Spleen (tissue), 11 donors: ENCODE results near the gene NR1I2. TPM values are rescaled to one million over a fixed set of nuclear protein-coding genes. Genes with fewer than 3 reads are reported as not detected.

Source experiments
- DNase-seq: peaks from one replicate; pipeline ENCODE4 v3.0.0-alpha.2; 2020
- H3K27ac ChIP-seq, 8 donors: fragments of 200-600 bp; sonication (generic) in 7 of 8; 1 replicate in 4 of 8; 2 replicates in 4 of 8; pipeline versions ENCODE4 v1.5.0 to v1.8.0; 2016 to 2021; ENCODE audit warnings: inconsistent platforms in 4 of 8, mild to moderate bottlenecking in 4 of 8, moderate library complexity in 1 of 8
- H3K27me3 ChIP-seq, 7 donors: fragments of 200-600 bp; sonication (generic) in 6 of 7; replicated peaks in 1 of 7; 1 replicate in 4 of 7; 2 replicates in 3 of 7; pipeline versions ENCODE4 v1.5.0 to v1.8.0; 2016 to 2021; ENCODE audit warnings: inconsistent platforms in 3 of 7, mild to moderate bottlenecking in 1 of 7
- H3K36me3 ChIP-seq, 6 donors: fragments of 200-600 bp; sonication (generic) in 5 of 6; 1 replicate in 4 of 6; 2 replicates in 2 of 6; pipeline versions ENCODE4 v1.5.0 to v1.8.0; 2016 to 2021; ENCODE audit warnings: inconsistent platforms in 2 of 6
- H3K4me1 ChIP-seq, 6 donors: fragments of 200-600 bp; sonication (generic) in 5 of 6; 1 replicate in 3 of 6; 2 replicates in 3 of 6; pipeline versions ENCODE4 v1.5.0 to v1.8.0; 2016 to 2021; ENCODE audit warnings: inconsistent platforms in 3 of 6
- H3K4me3 ChIP-seq, 8 donors: fragments of 200-600 bp; sonication (generic) in 7 of 8; 1 replicate in 4 of 8; 2 replicates in 4 of 8; pipeline versions ENCODE4 v1.5.0 to v1.8.0; 2016 to 2021; ENCODE audit warnings: inconsistent platforms in 4 of 8, mild to moderate bottlenecking in 4 of 8, moderate library complexity in 2 of 8
- H3K9me3 ChIP-seq, 8 donors: fragments of 200-600 bp; sonication (generic) in 7 of 8; 1 replicate in 4 of 8; 2 replicates in 4 of 8; pipeline versions ENCODE4 v1.5.0 to v1.8.0; 2016 to 2021; ENCODE audit warnings: inconsistent platforms in 4 of 8
- CTCF ChIP-seq, 11 experiments: fragments of 200-600 bp in 7 of 11; fragments of 450-650 bp in 4 of 11; sonication (generic) in 4 of 11; IDR thresholded peaks in 8 of 11; conservative IDR thresholded peaks in 3 of 11; 1 replicate in 7 of 11; 2 replicates in 4 of 11; pipeline versions ENCODE4 v1.4.0 to v1.8.0; 2016 to 2021; ENCODE audit warnings: antibody characterized with exemption in 11 of 11, inconsistent platforms in 4 of 11, mild to moderate bottlenecking in 1 of 11
- POLR2A ChIP-seq, 3 donors: fragments of 450-650 bp; IDR thresholded peaks; one replicate each; pipeline ENCODE4 v1.5.1; 2017; ENCODE audit warnings: antibody characterized with exemption in 3 of 3, mild to moderate bottlenecking in 1 of 3
- POLR2AphosphoS5 ChIP-seq, 3 donors: sonication (generic); formaldehyde crosslinking; IDR thresholded peaks; one replicate each; pipeline ENCODE4 v1.5.1; 2017; ENCODE audit warnings: antibody characterized with exemption in 3 of 3
- WGBS, 5 donors: extraction: QIAGEN DNeasy Blood & Tissue Kit in 3 of 5; methylation state at CpG; one replicate each; pipeline versions ENCODE4 v1.1.5 to v1.1.7; 2013 to 2018; 5-methylcytosine and 5-hydroxymethylcytosine counted together
- intact Hi-C: fragments of 100-400 bp; cut with DNase I; formaldehyde crosslinking; loops from one replicate; pipeline ENCODE4 v1.15.0; 2023; ENCODE audit warnings: low total_unique reads
- polyA plus RNA-seq, 3 donors: library from polyadenylated mRNA; stranded (reverse); fragments of 200-250 nt; gene quantifications; one replicate each; pipeline ENCODE4 v1.2.1, GENCODE V29; 2013
- total RNA-seq, 7 donors: library from RNA; depleted of rRNA in 3 of 7; stranded (reverse); fragments of >200 nt in 3 of 7; fragmentation: NEBNext Ultra II Directional in 4 of 7; extraction: Animal tissue kit (Norgen Biotek cat#: 25700) in 4 of 7; gene quantifications; one replicate each; pipeline versions ENCODE4 v1.1.0 to v1.2.1, GENCODE V29; 2016 to 2021
- donor health status: healthy with polysubstance abuse.
- donor health status: DM: no; HTN: no; CAD: no; lungs with moderate emphysema.
- donor health status: DM: no; HTN: no; CAD: no.
- donor health status: Bipolar disorder and iron deficiency.
- donor health status: healthy.
- donor health status: DM: no; HTN: no; CAD: no.
- donor health status: DM: yes; HTN: yes; CAD: no.

NR1I2 gene
- total and polyA plus RNA-seq, 10 donors, result 0.26 to 1.1 (median 0.55) TPM; not detected in 1

GRCh38 chr3:119778176-119778575 lies 3.7 kb upstream of the NR1I2 start:
- Histone ChIP-seq H3K27ac (no peak overlapping the region), H3K4me3 (no peak overlapping the region), H3K9me3 (peaks cover 0 to 12% (median 8%) of the 10 kb centered on the region in 8 donors), H3K36me3 (no peaks in the 10 kb centered on the region), H3K27me3 (no peaks in the 10 kb centered on the region), H3K4me1 (peaks cover 0 to 19% (median 0%) of the 10 kb centered on the region in 6 donors)
- no peak for DNase-seq
- no peak for TF ChIP-seq POLR2A (IDR thresholded peaks at IDR 0.05)
- no peak for TF ChIP-seq CTCF (IDR thresholded peaks at IDR 0.05 in 8 of 11, conservative IDR thresholded peaks at IDR 0.05 in 3 of 11)
- no peak for TF ChIP-seq POLR2AphosphoS5 (IDR thresholded peaks at IDR 0.05)
- WGBS, 5 donors, result 93 to 100% (median 97%) methylated on average over 1 of the region's 1 CpG
- intact Hi-C loops, result no loop called here

DNA sequence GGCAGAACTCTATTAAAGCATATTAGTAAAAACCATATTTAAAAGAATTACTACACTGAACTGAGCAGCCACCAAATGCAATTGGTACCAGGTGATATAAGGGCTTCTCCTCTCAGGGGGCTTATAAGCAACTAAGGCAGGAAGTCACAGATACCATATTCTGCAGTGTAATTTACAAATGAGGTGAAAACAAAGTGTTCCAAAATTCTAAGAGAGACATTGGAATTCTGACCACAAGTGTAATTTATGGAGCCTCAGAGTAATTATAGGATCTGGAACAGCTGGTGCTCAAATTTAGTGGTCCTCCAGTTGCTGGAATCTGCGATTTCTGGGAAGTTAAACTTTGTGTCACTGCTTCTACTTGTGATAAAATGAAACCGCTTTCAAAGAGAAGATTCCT lies 3.1 kb upstream of the NR1I2 start:
- WGBS, 5 donors, result 82 to 93% (median 87%) methylated on average over 2 of the region's 2 CpGs
- Histone ChIP-seq H3K27ac (no peak overlapping the region), H3K4me3 (no peak overlapping the region), H3K36me3 (no peaks in the 10 kb centered on the region), H3K27me3 (no peaks in the 10 kb centered on the region), H3K4me1 (peaks cover 0 to 19% (median 0%) of the 10 kb centered on the region in 6 donors), H3K9me3 (peaks cover 0 to 12% (median 8%) of the 10 kb centered on the region in 8 donors)
- intact Hi-C loops, result no loop called here
- DNase-seq, result no peak
- no peak for TF ChIP-seq CTCF (IDR thresholded peaks at IDR 0.05 in 8 of 11, conservative IDR thresholded peaks at IDR 0.05 in 3 of 11)
- TF ChIP-seq POLR2AphosphoS5 (IDR thresholded peaks at IDR 0.05), result no peak
- no peak for TF ChIP-seq POLR2A (IDR thresholded peaks at IDR 0.05)

DNA sequence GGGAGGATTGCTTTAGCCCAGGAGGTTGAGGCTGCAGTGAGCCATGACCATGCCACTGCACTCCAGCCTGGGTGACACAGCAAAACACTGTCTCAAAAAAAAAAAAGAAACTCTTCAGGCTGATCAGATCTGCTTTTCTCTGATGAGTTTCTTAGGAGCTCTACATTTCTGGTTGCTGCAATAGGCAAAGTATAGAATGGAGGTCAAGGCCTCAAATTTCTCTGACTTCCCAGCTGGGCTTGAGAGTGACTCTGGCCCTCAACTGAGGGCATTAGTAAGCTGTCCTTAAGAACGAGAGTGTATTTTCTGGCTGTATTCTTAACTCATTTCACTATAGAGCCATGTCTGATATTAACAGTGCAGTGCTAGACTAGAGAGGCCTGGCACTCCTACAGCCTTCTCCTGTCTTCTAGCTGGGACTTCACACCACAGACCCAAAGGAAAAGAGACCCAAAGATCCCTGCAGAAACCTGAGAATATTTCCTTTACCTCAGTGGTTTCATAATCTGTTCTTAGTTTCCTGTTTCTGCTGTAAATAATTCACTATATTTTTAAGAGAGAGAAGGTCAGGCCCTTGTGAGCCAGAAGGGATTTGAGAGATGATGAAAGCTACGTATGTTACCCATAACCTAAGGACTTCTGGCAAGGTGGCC lies 2.0 kb upstream of the NR1I2 start:
- Histone ChIP-seq H3K27ac (no peak overlapping the region), H3K27me3 (no peaks in the 10 kb centered on the region), H3K9me3 (peaks cover 0 to 12% (median 8%) of the 10 kb centered on the region in 8 donors), H3K4me1 (peaks cover 0 to 19% (median 0%) of the 10 kb centered on the region in 6 donors), H3K4me3 (no peak overlapping the region), H3K36me3 (no peaks in the 10 kb centered on the region)
- WGBS, 5 donors, result 43 to 63% (median 58%) methylated on average over 2 of the region's 2 CpGs
- TF ChIP-seq POLR2A (IDR thresholded peaks at IDR 0.05), result no peak
- intact Hi-C loops, result no loop called here
- DNase-seq, result no peak

DNA sequence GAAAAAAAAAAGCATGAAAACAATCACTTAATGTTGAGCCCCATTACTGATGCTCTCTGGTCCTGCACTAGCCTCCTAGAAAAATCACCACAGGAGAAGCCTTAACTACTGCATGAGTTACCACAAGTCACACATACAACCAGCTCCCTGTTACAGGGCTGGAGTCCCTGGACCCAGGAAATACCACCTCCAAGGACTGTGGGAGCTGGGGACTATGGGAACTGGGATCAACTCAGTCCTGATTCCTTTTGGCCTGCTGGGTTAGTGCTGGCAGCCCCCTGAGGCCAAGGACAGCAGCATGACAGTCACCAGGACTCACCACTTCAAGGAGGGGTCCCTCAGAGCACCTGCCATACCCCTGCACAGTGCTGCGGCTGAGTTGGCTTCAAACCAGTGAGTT lies 559 bp downstream of the NR1I2 start:
- Histone ChIP-seq H3K27me3 (no peaks in the 10 kb centered on the region), H3K4me3 (no peak overlapping the region), H3K9me3 (no peaks in the 10 kb centered on the region), H3K4me1 (peaks cover 0 to 19% (median 0%) of the 10 kb centered on the region in 6 donors), H3K27ac (no peak overlapping the region), H3K36me3 (no peaks in the 10 kb centered on the region)
- no peak for TF ChIP-seq CTCF (IDR thresholded peaks at IDR 0.05 in 8 of 11, conservative IDR thresholded peaks at IDR 0.05 in 3 of 11)
- no peak for TF ChIP-seq POLR2AphosphoS5 (IDR thresholded peaks at IDR 0.05)
- no peak for TF ChIP-seq POLR2A (IDR thresholded peaks at IDR 0.05)
- 93 to 100% (median 96%) methylated on average over 1 of the region's 1 CpG; no CpG with 5 or more reads in 1 of the 5 donors for WGBS, 5 donors
- intact Hi-C loops, result no loop called here
- DNase-seq, result no peak
